Neural cell (in vitro differentiated cells): ENCODE results near the gene TAAR1. TPM values are rescaled to one million over a fixed set of nuclear protein-coding genes. Genes with fewer than 3 reads are reported as not detected.

Experiments
- H2AFZ ChIP-seq: fragments of 200-600, 300-800 bp; sonication (generic), shearing (Covaris generic); 2 replicates; pipeline ENCODE4 v1.6.0; 2014; ENCODE audit warnings: low read depth, mild to moderate bottlenecking, antibody characterized with exemption, low read length, moderate library complexity
- H3F3A ChIP-seq: fragments of 200-600 bp; shearing (Covaris generic); 2 replicates; pipeline ENCODE4 v1.6.1; 2016; ENCODE audit warnings: mild to moderate bottlenecking, moderate library complexity, mixed read lengths, antibody characterized with exemption, low read length; ENCODE audit not compliant: insufficient read depth, poor library complexity, severe bottlenecking
- H3K27ac ChIP-seq: fragments of 200-600, 300-800 bp; sonication (generic), shearing (Covaris generic); 2 replicates; pipeline ENCODE4 v1.5.1; 2014; ENCODE audit warnings: mild to moderate bottlenecking, low read length, moderate library complexity
- H3K27me3 ChIP-seq: fragments of 300-800, 200-600 bp; sonication (generic), shearing (Covaris generic); 2 replicates; pipeline ENCODE4 v1.6.0; 2014; ENCODE audit warnings: mild to moderate bottlenecking, low read depth, low read length, moderate library complexity; ENCODE audit not compliant: insufficient read depth
- H3K36me3 ChIP-seq: fragments of 300-800, 200-600 bp; sonication (generic), shearing (Covaris generic); 2 replicates; pipeline ENCODE4 v1.5.1; 2014; ENCODE audit warnings: mild to moderate bottlenecking, antibody characterized with exemption, low read length, moderate library complexity; ENCODE audit not compliant: insufficient read depth
- H3K4me2 ChIP-seq: fragments of 300-800, 200-600 bp; sonication (generic), shearing (Covaris generic); 2 replicates; pipeline ENCODE4 v1.6.0; 2014; ENCODE audit warnings: mild to moderate bottlenecking, low read length
- H3K4me3 ChIP-seq: fragments of 300-800, 200-600 bp; sonication (generic), shearing (Covaris generic); 2 replicates; pipeline ENCODE4 v1.5.1; 2014; ENCODE audit warnings: mild to moderate bottlenecking, low read length, moderate library complexity
- H3K79me2 ChIP-seq: fragments of 200-600 bp; shearing (Covaris generic); replicated peaks from 2 replicates; pipeline ENCODE4 v1.6.0; 2014; ENCODE audit warnings: mild to moderate bottlenecking, low read length, moderate library complexity; ENCODE audit not compliant: insufficient read depth
- H3K9ac ChIP-seq: fragments of 300-800, 200-600 bp; sonication (generic), shearing (Covaris generic); 2 replicates; pipeline ENCODE4 v1.6.1; 2016; ENCODE audit warnings: mild to moderate bottlenecking, low read length, mixed read lengths
- H3K9me2 ChIP-seq: fragments of 200-600 bp; shearing (Covaris generic); 2 replicates; pipeline ENCODE4 v1.6.1; 2016; ENCODE audit warnings: mild to moderate bottlenecking, low read length, mixed read lengths; ENCODE audit not compliant: insufficient read depth
- H3K9me3 ChIP-seq: fragments of 200-600, 300-800 bp; sonication (generic), shearing (Covaris generic); 2 replicates; pipeline ENCODE4 v1.6.1; 2016; ENCODE audit warnings: mild to moderate bottlenecking, mixed run types, low read length, moderate library complexity, mixed read lengths
- H4K20me1 ChIP-seq: fragments of 200-600 bp; shearing (Covaris generic); 2 replicates; pipeline ENCODE4 v1.6.1; 2016; ENCODE audit warnings: mild to moderate bottlenecking, mixed run types; ENCODE audit not compliant: insufficient read depth
- CTCF ChIP-seq: fragments of 450-650 bp; IDR thresholded peaks from 2 replicates; pipeline ENCODE4 v1.5.1; 2014; ENCODE audit warnings: antibody characterized with exemption, mild to moderate bottlenecking, moderate library complexity; ENCODE audit not compliant: poor library complexity, severe bottlenecking
- EP300 ChIP-seq: fragments of 450-650 bp; conservative IDR thresholded peaks from 2 replicates; pipeline ENCODE4 v1.6.1; 2014; ENCODE audit warnings: antibody characterized with exemption, mild to moderate bottlenecking, moderate library complexity; ENCODE audit not compliant: poor library complexity, severe bottlenecking
- EZH2 ChIP-seq: fragments of 200-600, 300-800 bp; shearing (Covaris generic), sonication (generic); IDR thresholded peaks from 2 replicates; pipeline ENCODE4 v1.6.1; 2014; ENCODE audit warnings: antibody characterized with exemption, low read length, borderline replicate concordance, mild to moderate bottlenecking; ENCODE audit not compliant: insufficient read depth, poor library complexity, severe bottlenecking
- MXI1 ChIP-seq: fragments of 450-650 bp; conservative IDR thresholded peaks from 2 replicates; pipeline ENCODE4 v1.6.1; 2014; ENCODE audit warnings: antibody characterized with exemption, mild to moderate bottlenecking; ENCODE audit not compliant: poor library complexity, severe bottlenecking
- POLR2AphosphoS5 ChIP-seq: IDR thresholded peaks from 2 replicates; pipeline ENCODE4 v1.6.1; 2012
- RAD21 ChIP-seq: fragments of 450-650 bp; conservative IDR thresholded peaks from 2 replicates; pipeline ENCODE4 v1.6.1; 2014; ENCODE audit warnings: antibody characterized with exemption, mild to moderate bottlenecking, moderate library complexity
- REST ChIP-seq: IDR thresholded peaks from 2 replicates; pipeline ENCODE4 v1.6.1; 2012; ENCODE audit warnings: borderline replicate concordance
- SMC3 ChIP-seq: fragments of 450-650 bp; conservative IDR thresholded peaks from 2 replicates; pipeline ENCODE4 v1.6.1; 2014; ENCODE audit warnings: antibody characterized with exemption, mild to moderate bottlenecking, moderate library complexity; ENCODE audit not compliant: poor library complexity
- TAF1 ChIP-seq: IDR thresholded peaks from 2 replicates; pipeline ENCODE4 v1.6.1; 2012; ENCODE audit warnings: low read depth
- polyA plus RNA-seq: library from polyadenylated mRNA; depleted of rRNA; stranded (reverse); fragments of >200 nt; gene quantifications from 2 replicates; pipeline ENCODE4 v1.2.3, GENCODE V29; 2014

The TAAR1 gene
- polyA plus RNA-seq, 1 donor from 2014 or later = not detected

GRCh38 chr6:132633362-132633761, 25.6 kb downstream of the TAAR1 start:
- no peak overlapping the region for H3K4me2 ChIP-seq

GRCh38 chr6:132624175-132624574, 34.8 kb downstream of the TAAR1 start, which contains the start of gene TAAR2:
Gene TAAR2, minus strand, starts transcription at chr6:132624275. Its CDS starts 0 bp downstream, at chr6:132624275.
- no peak within 1 kb of the TSS for H3K27ac ChIP-seq
- TF ChIP-seq SMC3 (no peak), EZH2 (no peak), TAF1 (no peak), RAD21 (no peak), POLR2AphosphoS5 (no peak)
- H3K4me2 ChIP-seq = no peak within 1 kb of the TSS
- no peak within 1 kb of the TSS for H2AFZ ChIP-seq
- no peaks in the 10 kb centered on the region for H3K9me3 ChIP-seq
- H3K36me3 ChIP-seq = no peaks in the 10 kb centered on the region
- H4K20me1 ChIP-seq = no peaks in the 10 kb centered on the region
- H3K9me2 ChIP-seq = no peaks in the 10 kb centered on the region
- H3K9ac ChIP-seq = no peak within 1 kb of the TSS
- no peak within 1 kb of the TSS for H3K4me3 ChIP-seq
- H3K27me3 ChIP-seq = no peaks in the 10 kb centered on the region
- no peaks in the 10 kb centered on the region for H3F3A ChIP-seq
- no peaks in the 10 kb centered on the region for H3K79me2 ChIP-seq

More at GRCh38 chr6:132633362-132633761, 25.6 kb downstream of the TAAR1 start:
- Histone ChIP-seq H3K9me2 (no peaks in the 10 kb centered on the region), H3K9me3 (no peaks in the 10 kb centered on the region), H3K27ac (no peak overlapping the region), H3K36me3 (no peaks in the 10 kb centered on the region), H3K9ac (no peak overlapping the region), H3K27me3 (no peaks in the 10 kb centered on the region), H4K20me1 (no peaks in the 10 kb centered on the region), H3K79me2 (no peaks in the 10 kb centered on the region), H2AFZ (no peak overlapping the region), H3K4me3 (no peak overlapping the region), H3F3A (no peaks in the 10 kb centered on the region)
- no peak for TF ChIP-seq TAF1
- no peak for TF ChIP-seq SMC3
- TF ChIP-seq POLR2AphosphoS5 = no peak
- TF ChIP-seq RAD21 = no peak
- no peak for TF ChIP-seq REST
- no peak for TF ChIP-seq EZH2

GRCh38 chr6:132623106-132623845, 35.7 kb downstream of the TAAR1 start:
- Histone ChIP-seq H3K79me2 (no peaks in the 10 kb centered on the region), H3F3A (no peaks in the 10 kb centered on the region), H3K36me3 (no peaks in the 10 kb centered on the region), H4K20me1 (no peaks in the 10 kb centered on the region), H3K4me2 (no peak overlapping the region), H3K4me3 (no peak overlapping the region), H3K27ac (no peak overlapping the region), H3K9me3 (no peaks in the 10 kb centered on the region), H3K27me3 (no peaks in the 10 kb centered on the region), H3K9ac (no peak overlapping the region), H2AFZ (no peak overlapping the region), H3K9me2 (no peaks in the 10 kb centered on the region)
- TF ChIP-seq RAD21 = no peak
- TF ChIP-seq SMC3 = no peak
- no peak for TF ChIP-seq POLR2AphosphoS5
- no peak for TF ChIP-seq EP300
- no peak for TF ChIP-seq MXI1
- no peak for TF ChIP-seq EZH2
- TF ChIP-seq TAF1 = no peak
- TF ChIP-seq REST = no peak
- TF ChIP-seq CTCF = no peak
